ENCODE data around the gene LNX2. TPM values are rescaled to one million over a fixed set of nuclear protein-coding genes. Genes with fewer than 3 reads are reported as not detected.
A peak's percentile ranks its signal among the peaks of the same experiment; 100 is the strongest.
"Not testable (repeated sequence)": the region's sequence is repeated elsewhere in the genome, so short reads cannot be mapped to it uniquely, and the experiment has no call there.

Gene LNX2
- polyA plus RNA-seq, 3 donors, result 12.3 to 12.9 (median 12.6) TPM

- no peak for DNase-seq (ENCODE audit: low read depth in 3 of 3, low spot score in 2 of 3)
Measured at GRCh38 chr13:27638001-27638400, 17.7 kb upstream of the LNX2 start.

DNA sequence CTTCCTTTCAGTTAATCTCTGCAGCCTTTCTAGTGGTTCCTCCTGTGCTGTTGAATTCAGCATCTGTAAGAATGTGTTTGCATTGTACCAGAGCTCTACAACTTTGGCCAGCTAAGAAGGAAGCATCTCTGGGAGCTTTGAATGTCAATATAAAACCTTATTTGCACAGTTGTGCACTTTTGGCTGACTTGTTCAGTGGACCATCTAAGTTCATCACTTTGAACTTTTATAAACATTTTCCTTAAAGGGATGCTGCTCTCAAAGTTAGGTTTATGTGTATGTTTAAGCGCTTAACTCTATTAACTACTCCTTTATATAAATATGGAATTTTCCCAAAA is 16.9 kb upstream of the LNX2 start:
- no peak for DNase-seq (ENCODE audit: low read depth in 3 of 3, low spot score in 2 of 3)

DNA sequence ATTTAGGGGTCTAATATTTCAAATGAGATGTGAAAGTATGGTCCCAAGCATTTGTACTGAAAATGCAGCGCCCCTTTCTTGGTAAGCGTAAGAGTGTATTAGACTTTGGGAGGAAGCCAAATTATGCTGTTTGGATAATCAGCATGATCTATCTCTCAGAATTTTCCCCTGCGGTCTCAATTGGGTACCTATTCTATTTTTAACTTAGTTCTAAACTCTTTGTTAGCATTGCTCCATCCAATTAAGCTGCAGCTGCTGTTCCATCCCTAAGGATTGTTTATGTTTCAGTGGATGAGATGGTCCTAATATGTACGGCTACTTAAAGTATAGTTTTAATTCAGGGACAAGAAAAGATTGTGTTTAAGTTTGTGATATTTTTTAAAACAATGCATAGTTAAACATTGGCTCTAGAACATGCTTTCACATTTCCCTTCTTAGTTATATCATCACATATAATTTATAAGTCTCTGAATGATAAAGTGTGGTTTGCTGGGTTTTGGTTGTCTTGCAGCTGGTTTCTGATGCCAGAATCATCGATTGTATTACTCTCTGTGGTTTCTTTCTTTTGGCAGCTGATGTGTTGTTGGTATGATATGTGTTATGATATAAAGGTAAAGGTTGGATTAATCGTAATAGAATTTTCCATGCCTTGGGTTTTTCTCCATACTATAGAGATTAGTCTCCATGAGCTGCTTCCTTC is 16.4 kb upstream of the LNX2 start:
- no peak for DNase-seq (ENCODE audit: low read depth in 3 of 3, low spot score in 2 of 3)

- DNase-seq (ENCODE audit: low read depth in 3 of 3, low spot score in 2 of 3), result no peak
Measured at GRCh38 chr13:27635266-27635665, 14.9 kb upstream of the LNX2 start.

DNA sequence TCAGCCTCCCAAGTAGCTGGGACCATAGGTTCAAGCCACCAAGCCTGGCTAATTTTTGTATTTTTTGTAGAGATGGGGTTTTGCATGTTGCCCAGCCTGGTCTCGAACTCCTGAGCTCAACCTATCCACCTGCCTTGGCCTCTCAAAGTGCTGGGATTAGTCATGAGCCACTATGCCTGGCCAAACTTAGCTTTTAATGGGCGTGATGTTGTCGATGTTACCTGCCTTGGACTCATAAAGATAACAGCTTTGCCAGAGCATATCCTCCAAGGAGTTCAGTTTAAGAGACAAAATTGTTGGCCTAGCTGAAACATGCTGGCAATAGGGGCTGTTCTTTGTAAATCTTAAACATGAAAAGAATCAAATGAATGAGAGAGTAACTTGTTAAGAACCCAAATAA is 14.5 kb upstream of the LNX2 start:
- no peak for DNase-seq (ENCODE audit: low read depth in 3 of 3, low spot score in 2 of 3)

GRCh38 chr13:27634231-27634630 is 13.9 kb upstream of the LNX2 start:
- DNase-seq (ENCODE audit: low read depth in 3 of 3, low spot score in 2 of 3), result no peak

GRCh38 chr13:27632648-27633047 is 12.3 kb upstream of the LNX2 start:
- no peak for DNase-seq (ENCODE audit: low read depth in 3 of 3, low spot score in 2 of 3)

GRCh38 chr13:27632214-27632613 is 11.9 kb upstream of the LNX2 start:
- DNase-seq (ENCODE audit: low read depth in 3 of 3, low spot score in 2 of 3), result no peak

DNA sequence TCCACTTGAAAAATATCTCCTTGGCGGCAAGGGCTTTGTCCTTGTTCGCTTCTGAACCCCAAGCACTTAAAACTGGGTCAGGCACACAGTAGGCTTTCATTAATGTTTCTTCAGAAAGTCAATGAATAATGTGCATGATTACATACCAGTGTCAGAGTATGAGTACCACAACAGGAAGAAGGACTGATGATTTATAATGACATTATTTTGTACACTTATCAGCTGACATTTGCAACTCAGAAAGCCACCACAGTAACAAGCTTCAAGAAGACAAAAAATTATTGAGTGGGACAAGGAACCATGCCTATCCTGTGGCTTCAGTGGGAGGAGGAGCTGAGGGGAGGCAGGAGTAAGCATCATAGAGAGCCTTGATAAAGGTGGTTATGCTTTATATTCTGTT is 11.3 kb upstream of the LNX2 start:
- no peak for DNase-seq (ENCODE audit: low read depth in 3 of 3, low spot score in 2 of 3)

DNA sequence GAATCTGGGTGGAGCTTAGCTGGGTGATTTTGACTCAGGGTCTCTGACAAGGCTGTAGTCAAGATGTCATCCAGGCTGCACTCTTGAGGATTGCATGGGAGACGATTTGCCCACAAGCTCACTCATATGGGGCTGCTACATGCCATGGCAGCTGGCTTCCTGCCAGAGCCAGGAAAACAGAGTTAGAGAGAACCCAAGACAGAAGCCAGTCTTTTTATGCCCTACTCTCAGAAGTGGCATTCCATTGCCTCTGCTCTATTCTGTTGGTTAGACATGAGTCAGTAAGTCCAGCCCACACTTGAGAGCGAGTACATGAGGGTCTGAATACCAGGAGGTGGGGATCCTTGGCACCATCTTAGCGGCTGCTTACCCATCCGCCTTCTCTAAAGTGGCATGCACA is 10.8 kb upstream of the LNX2 start:
- no peak for DNase-seq (ENCODE audit: low read depth in 3 of 3, low spot score in 2 of 3)

DNA sequence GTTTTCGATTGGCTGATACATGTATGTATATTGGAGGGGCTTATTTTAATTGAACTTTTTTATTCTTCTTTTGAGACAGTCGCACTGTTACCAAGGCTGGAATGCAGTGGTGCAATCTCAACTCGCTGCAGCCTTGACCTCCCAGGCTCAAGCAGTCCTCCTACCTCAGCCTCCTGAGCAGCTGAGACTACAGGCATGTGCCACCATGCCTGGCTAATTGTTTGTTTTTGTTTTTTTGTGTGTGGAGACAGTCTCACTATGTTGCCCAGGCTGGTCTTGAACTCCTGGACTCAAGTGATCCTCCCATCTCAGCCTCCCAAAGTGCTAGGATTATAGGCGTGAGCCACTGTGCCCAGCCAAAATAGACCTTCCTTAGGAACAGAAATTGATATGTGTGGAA is 8.4 kb upstream of the LNX2 start:
- not testable (repeated sequence) for DNase-seq (ENCODE audit: low read depth in 3 of 3, low spot score in 2 of 3)

- DNase-seq (ENCODE audit: low read depth in 3 of 3, low spot score in 2 of 3), result no peak
Measured at GRCh38 chr13:27628081-27628480, 7.8 kb upstream of the LNX2 start.

GRCh38 chr13:27627380-27627779 is 7.1 kb upstream of the LNX2 start:
- no peak for DNase-seq (ENCODE audit: low read depth in 3 of 3, low spot score in 2 of 3)

DNA sequence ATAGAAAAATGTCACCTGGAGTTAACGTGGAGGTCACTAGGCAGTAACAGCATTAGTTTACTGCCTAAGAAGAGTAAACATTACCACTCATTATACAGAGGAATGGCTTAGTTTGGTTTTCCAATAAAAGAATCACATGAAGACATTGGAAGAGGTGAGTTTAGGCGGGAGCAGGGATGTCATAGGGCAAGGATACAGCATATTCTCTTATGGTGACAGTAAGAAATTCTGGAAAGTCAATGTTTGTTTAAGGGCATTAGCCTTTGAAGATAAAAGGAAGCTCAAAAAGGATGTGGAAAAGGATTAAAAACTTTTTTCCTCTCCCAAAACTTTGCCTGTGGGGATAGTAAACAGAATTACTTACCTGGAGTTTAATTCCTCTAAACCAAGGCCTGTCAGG is 5.5 kb upstream of the LNX2 start:
- DNase-seq (ENCODE audit: low read depth in 3 of 3, low spot score in 2 of 3), result no peak

DNA sequence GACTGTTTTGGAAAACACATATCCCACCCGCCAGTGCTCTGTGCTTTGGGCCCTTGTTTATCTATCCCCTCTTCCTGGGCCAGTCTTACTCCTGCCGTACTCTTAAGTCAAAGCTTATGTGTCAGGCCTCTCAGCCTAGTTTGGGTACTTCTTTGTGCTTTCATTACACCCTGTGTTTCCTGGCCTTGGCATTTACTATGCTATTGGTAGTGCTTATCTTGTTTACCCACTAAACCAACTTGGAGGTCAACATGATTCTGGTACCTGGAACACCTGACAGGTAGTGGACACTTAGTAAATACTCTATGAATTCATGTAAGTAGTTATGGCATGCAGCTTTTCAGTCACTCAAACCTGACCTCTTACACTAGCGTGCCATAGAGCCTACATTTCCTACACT is 3.7 kb upstream of the LNX2 start:
- no peak for DNase-seq (ENCODE audit: low read depth in 3 of 3, low spot score in 2 of 3)

DNA sequence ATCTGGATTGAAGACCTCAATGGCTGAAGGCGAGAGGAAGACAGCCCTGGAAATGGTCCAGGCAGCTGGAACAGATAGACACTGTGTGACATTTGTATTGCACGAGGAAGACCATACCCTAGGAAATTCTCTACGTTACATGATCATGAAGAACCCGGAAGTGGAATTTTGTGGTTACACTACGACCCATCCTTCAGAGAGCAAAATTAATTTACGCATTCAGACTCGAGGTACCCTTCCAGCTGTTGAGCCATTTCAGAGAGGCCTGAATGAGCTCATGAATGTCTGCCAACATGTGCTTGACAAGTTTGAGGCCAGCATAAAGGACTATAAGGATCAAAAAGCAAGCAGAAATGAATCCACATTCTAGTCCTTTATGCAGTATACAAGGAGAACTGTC is 2.6 kb upstream of the LNX2 start:
- no peak for DNase-seq (ENCODE audit: low read depth in 3 of 3, low spot score in 2 of 3)

DNA sequence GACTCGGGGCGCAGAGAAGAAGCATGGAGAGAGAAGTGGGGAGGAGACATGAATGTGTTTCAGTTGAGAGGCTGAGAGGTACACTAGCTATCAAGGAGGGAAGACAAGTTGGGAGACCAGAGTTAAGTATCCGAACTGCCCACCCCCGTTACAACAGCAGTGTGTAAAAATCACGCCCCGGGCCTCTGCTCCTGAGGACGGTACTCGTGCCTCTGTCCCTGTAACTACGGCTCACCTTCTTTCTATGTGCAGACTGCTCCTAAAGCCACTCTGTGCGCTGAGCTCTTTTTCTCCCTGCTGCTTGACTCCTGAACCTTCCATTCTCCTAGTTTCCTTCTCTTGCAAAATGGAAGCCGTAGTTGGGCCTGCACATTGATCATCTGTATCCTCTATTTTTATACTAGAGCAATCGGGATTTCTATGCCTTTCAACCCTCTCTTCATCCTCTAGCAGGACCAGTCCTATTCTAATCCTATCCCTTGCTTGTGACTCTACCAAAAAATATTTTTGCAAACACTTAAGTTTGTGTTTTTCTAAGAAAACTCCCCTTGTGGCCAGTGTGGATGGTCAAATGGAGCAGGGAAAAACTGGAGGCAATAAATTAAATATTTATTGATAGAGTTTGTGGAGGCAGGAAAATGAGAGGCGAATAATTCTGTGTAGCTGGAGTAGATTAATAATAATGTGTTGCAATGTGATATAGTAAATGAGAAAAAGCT is 1.9 kb upstream of the LNX2 start:
- peak in 2 of 3 donors; percentile 27 for DNase-seq (ENCODE audit: low read depth in 3 of 3, low spot score in 2 of 3)

GRCh38 chr13:27621366-27622101 is 1.2 kb upstream of the LNX2 start, which contains the start of gene POLR1D:
Gene POLR1D, plus strand, starts transcription at chr13:27621892. Its CDS starts 92 bp downstream, at chr13:27621984.
- peak; percentile 43 to 63 (median 47) for DNase-seq (ENCODE audit: low read depth in 3 of 3, low spot score in 2 of 3)

DNA sequence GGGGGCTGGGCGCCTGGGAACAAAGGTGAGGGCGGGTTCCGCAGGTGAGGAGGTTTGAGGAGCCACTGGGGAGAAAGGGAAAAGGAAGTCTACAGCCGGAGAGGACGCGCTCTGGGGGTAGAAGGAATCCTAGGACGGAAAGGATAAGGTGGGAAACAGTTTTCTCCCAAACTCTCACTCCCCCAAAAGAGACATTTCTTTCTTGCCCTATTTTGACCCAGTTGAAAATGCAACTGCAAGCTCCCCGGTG is 712 bp upstream of the LNX2 start:
- DNase-seq (ENCODE audit: low read depth in 3 of 3, low spot score in 2 of 3), result peak in 2 of 3 donors; percentile 32 to 38

GRCh38 chr13:27619728-27620376 is 477 bp downstream of the LNX2 start:
- peak in 1 of 3 donors; percentile 14 for DNase-seq (ENCODE audit: low read depth in 3 of 3, low spot score in 2 of 3)

GRCh38 chr13:27619093-27619727 is 1.1 kb downstream of the LNX2 start:
- peak in 1 of 3 donors; percentile 2 for DNase-seq (ENCODE audit: low read depth in 3 of 3, low spot score in 2 of 3)
